Hippocampal formation (tissue), 2 donors: Measurements from ENCODE around the gene PFN4.
A peak's percentile ranks its signal among the peaks of the same experiment; 100 is the strongest.

Source experiments
- DNase-seq, 2 donors: peaks; one replicate each; lab custom pipeline; 2025; lab: John Stamatoyannopoulos, UW

Gene PFN4

GRCh38 chr2:24077879-24078278 lies 45.3 kb downstream of the PFN4 start:
- DNase-seq: no peak

DNA sequence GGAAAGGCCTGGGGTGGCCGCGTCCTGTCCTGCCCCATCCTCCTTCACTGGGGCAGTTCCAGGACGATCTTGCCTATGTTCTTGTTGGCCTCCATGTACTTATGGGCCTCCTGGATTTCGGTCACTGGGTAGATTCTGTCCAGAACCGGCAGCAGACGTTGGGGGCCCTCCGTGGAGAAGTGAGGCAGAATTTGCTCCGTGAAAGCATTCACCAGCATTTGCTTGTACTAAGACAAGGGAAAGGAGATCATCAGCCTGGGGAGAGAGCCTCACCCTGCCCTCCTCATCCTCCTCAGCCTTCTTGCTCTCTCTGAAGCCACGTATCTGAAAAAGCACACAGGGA lies 45.6 kb downstream of the PFN4 start:
- DNase-seq: no peak

- peak in 1 of 2 donors; percentile 32 for DNase-seq
These were observed 46.1 kb downstream of the PFN4 start for GRCh38 chr2:24076849-24077534.

DNA sequence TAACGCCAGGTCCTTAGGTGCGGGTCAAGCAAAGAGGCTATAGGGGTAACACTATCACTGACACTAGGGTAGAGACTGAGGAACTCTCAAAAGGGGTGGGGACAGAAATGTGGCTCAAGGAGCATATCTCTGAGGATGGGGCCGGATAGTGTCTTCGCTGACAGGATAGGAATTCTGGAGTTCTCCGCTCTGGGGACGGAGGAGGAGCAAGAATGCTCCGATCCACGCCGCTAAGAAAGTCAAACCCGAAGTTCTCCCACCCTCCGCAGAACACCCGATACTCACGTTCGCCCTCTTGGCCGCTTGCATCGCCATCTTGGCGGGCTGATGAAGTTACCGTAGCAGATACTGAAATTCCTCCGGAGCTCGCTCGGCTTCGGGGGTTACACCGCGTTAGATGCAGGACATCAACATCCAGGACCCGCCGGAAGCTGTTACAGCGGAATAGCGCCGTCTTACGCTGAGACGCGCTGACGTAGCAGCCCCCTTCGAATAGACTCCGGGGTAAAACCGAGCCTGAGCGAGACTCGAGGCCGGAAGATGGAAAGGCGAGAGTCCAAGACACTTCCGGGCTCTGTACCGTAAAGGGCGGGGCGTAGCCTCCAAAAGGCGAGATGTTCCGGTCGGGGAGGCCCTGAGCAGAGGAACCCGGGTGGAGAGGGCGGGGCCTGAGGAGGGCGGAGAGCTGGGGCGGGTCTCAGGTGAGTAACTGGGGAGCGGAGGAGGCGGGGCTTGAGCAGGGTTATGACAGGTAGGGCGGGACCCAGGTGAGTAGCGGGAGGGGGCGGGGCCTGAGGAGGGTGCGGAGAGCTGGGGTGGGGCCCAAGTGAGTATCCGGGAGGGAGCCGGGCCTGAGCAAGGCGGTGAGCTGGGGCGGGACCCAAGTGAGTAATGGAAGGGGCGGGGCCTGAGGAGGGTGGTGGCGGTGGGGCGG lies 47.0 kb downstream of the PFN4 start, which contains the start of gene SF3B6:
Gene SF3B6 (minus strand): TSS at position 412 of the 934 bp plus-strand sequence. CDS start 97 bp downstream, at position 315.
- DNase-seq: peak; percentile 93 to 94

DNA sequence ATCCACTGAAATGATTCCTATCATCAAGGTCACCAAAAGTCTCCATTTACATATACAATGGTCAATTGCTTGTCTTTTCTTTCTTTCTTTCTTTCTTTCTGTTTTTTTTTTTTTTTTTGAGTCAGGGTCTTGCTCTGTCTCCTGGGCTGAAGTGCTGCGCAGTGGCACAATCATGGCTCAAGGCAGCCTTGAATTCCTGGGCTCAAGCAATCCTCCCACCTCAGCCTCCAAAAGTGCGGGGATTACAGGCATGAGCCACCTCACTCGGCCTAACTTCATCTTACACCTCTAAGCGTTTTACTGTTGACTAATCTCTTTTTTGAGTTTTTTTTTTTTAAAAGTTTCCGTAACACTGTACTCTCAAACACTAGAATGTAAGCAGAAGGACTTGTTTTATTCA lies 47.9 kb downstream of the PFN4 start:
- no peak for DNase-seq

DNA sequence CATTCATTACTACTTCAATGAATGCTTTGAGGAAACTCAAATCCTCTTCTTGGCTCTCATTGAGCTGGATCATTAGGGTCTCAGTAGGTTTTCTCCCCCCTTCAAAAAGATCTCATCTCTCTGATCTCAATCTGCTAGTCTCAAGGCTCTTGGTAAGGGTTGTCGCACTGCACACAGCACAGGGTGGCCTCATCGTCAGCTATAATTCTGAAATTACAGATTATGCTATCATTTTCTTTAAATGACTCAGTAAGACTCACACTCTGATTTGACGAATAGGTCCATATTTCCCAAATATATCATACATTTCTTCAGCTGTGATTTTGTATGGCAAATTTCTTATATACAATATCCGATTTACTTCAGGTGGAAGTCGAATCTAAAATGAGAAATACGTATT lies 49.3 kb downstream of the PFN4 start:
- no peak for DNase-seq

- no peak for DNase-seq
These were observed 50.9 kb downstream of the PFN4 start for GRCh38 chr2:24072259-24072658.

DNA sequence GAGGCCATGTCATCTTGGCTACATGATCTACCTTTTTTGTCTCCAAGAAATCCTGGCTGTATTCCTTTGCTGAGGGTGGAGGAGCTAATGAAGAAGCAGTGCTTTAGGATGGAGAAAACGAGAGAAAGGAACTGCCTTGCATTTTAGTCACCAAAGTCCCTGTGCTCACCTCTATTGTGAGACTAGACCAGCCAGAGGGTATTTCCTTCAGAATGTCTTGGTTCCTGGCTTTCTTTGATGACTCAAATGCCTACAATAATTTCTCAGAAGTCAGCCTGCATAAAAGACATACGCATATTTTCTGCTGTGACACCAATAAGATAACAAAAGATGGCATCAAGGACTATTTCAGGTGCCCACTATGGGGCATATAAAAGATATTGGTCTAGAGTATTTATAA lies 57.8 kb downstream of the PFN4 start:
- DNase-seq: no peak
